ENCODE data around the gene CDADC1. TPM values are rescaled to one million over a fixed set of nuclear protein-coding genes. Genes with fewer than 3 reads are reported as not detected.

Gene CDADC1
- total RNA-seq, 1 donor from 2014 or later, result 8.4 TPM

DNA sequence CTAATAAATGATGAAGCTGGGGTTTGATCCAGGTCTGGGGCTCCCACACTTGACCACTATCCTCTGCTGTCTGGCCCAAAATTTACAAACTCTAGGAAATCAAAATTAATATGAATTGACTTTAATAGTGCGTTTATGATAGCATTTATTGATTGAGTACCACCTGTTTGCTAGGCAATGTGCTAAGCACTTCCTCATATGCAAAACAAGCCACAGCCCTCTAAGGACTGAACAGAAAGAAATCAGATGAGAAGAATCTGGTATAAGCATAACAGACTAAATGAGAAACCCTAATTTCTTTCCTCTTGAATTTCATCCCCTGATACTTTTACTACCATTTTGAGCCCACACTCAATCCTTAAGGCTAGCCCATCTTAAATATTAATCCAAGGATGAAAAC is 34.2 kb upstream of the CDADC1 start:
- no peak overlapping the region for H3K27ac Mint-ChIP-seq (ENCODE audit: unreplicated experiment)
- peaks cover 1% of the 10 kb centered on the region for H3K4me1 Mint-ChIP-seq (ENCODE audit: unreplicated experiment)
- H3K4me3 Mint-ChIP-seq (ENCODE audit: unreplicated experiment), result no peak overlapping the region
- H3K27me3 Mint-ChIP-seq (ENCODE audit: unreplicated experiment), result peaks cover 16% of the 10 kb centered on the region
- no peaks in the 10 kb centered on the region for H3K9me3 Mint-ChIP-seq (ENCODE audit: unreplicated experiment)
- no peak for DNase-seq (ENCODE audit: extremely low spot score, unreplicated experiment)
- TF ChIP-seq, protein P1, sequence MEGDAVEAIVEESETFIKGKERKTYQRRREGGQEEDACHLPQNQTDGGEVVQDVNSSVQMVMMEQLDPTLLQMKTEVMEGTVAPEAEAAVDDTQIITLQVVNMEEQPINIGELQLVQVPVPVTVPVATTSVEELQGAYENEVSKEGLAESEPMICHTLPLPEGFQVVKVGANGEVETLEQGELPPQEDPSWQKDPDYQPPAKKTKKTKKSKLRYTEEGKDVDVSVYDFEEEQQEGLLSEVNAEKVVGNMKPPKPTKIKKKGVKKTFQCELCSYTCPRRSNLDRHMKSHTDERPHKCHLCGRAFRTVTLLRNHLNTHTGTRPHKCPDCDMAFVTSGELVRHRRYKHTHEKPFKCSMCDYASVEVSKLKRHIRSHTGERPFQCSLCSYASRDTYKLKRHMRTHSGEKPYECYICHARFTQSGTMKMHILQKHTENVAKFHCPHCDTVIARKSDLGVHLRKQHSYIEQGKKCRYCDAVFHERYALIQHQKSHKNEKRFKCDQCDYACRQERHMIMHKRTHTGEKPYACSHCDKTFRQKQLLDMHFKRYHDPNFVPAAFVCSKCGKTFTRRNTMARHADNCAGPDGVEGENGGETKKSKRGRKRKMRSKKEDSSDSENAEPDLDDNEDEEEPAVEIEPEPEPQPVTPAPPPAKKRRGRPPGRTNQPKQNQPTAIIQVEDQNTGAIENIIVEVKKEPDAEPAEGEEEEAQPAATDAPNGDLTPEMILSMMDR (IDR thresholded peaks at IDR 0.05), result no peak
- H3K36me3 Mint-ChIP-seq (ENCODE audit: unreplicated experiment), result peaks cover 24% of the 10 kb centered on the region

DNA sequence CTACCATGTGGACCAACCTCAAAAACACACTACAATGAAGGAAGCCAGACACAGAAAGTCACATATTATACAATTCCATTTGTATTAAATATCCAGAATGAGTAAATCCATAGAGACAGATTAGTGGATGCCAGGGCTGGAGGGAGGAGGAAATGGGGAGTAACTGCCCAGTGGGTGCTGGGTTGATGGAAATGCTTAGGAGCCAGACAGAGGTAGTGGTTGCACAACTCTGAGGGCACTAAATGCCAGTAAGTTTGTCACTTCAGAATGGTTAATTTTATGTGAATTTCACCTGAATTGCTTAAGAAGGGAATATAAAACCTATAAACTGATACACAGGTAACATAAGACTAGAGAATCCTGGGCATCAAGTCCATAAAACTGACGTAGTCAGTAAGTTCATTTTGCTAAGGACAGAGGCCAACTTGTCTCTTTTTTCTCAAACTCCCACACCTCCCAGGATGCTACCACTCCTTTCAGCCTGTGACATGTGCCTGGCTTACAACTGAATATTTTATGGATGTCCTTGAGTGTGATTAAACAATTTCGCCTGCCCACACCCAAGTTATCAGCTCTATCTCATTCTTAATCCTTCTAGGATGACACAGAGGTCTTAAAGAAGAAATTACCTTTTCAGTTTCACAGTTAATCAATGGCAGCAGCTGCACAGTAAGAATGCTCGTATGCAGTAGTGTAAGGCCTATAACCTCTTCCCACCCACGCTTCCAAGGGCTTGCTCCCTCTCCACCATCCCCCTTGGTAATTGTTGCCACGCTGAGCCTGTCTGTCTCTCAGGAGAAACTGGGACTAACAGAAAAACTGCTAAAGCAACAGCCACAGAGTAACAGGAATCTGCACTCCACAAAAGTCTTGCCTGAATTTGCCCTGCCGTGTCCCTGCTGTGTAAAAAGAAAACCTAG is 33.5 kb upstream of the CDADC1 start:
- no peak overlapping the region for H3K4me3 Mint-ChIP-seq (ENCODE audit: unreplicated experiment)
- peak overlapping the region; percentile 10 for H3K27ac Mint-ChIP-seq (ENCODE audit: unreplicated experiment)
- DNase-seq (ENCODE audit: extremely low spot score, unreplicated experiment), result no peak
- TF ChIP-seq, protein P1 (IDR thresholded peaks at IDR 0.05), result no peak
- no peaks in the 10 kb centered on the region for H3K9me3 Mint-ChIP-seq (ENCODE audit: unreplicated experiment)
- peaks cover 23% of the 10 kb centered on the region for H3K27me3 Mint-ChIP-seq (ENCODE audit: unreplicated experiment)
- H3K36me3 Mint-ChIP-seq (ENCODE audit: unreplicated experiment), result peaks cover 22% of the 10 kb centered on the region
- peaks cover 1% of the 10 kb centered on the region for H3K4me1 Mint-ChIP-seq (ENCODE audit: unreplicated experiment)

DNA sequence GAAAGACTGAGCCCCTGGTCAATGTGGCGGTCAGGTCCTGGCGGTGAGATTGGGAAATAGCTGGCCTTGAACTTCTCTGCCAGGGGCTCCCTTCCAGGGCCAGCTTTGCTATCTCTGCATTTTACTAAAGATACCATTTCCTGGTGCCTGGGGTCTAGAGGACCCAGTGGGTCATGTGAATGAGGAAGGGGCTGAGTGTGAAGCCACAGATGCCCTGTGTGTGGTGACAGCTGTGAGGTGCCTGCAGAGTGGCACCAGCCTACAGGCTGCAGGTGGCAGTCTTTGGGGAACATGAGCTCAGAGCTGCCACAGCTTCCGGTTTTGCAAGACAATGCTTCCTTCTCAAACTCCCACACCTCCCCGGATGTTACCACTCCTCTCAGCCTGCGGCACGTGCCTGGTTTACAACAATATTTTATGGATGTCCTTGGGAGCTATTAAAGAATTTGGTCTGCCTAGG is 32.8 kb upstream of the CDADC1 start:
- Mint-ChIP-seq H3K9me3 (ENCODE audit: unreplicated experiment) (no peaks in the 10 kb centered on the region), H3K36me3 (ENCODE audit: unreplicated experiment) (peaks cover 18% of the 10 kb centered on the region), H3K4me3 (ENCODE audit: unreplicated experiment) (no peak overlapping the region), H3K27ac (ENCODE audit: unreplicated experiment) (peak overlapping the region; percentile 10), H3K27me3 (ENCODE audit: unreplicated experiment) (peaks cover 29% of the 10 kb centered on the region), H3K4me1 (ENCODE audit: unreplicated experiment) (peaks cover 1% of the 10 kb centered on the region)
- no peak for DNase-seq (ENCODE audit: extremely low spot score, unreplicated experiment)
- TF ChIP-seq, protein P1 (IDR thresholded peaks at IDR 0.05), result no peak

DNA sequence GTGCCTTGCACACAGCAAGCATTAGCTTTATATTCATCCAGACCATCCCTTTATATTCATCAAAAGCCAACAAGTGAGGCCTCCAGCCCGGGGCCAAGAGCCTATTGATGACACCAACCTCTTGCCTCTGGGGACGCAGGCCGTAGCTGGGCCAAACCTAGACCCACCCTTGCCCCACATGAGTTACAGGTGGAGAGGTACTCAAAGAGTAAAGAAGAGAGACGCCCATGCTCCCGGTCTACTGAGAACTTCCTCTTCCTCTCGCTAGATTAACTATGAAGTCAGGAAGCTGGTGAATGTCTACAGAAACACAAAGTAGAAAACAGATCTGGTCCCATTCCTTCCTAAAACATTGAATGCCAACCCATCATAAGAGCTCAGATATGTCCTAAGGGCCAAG is 31.4 kb upstream of the CDADC1 start:
- Mint-ChIP-seq H3K27me3 (ENCODE audit: unreplicated experiment) (peaks cover 32% of the 10 kb centered on the region), H3K4me1 (ENCODE audit: unreplicated experiment) (peaks cover 3% of the 10 kb centered on the region)

More for the DNA sequence above, 31.4 kb upstream of the CDADC1 start:
- no peak for DNase-seq (ENCODE audit: extremely low spot score, unreplicated experiment)
- TF ChIP-seq, protein P1 (IDR thresholded peaks at IDR 0.05), result no peak
- H3K36me3 Mint-ChIP-seq (ENCODE audit: unreplicated experiment), result peaks cover 11% of the 10 kb centered on the region
- no peaks in the 10 kb centered on the region for H3K9me3 Mint-ChIP-seq (ENCODE audit: unreplicated experiment)
- no peak overlapping the region for H3K4me3 Mint-ChIP-seq (ENCODE audit: unreplicated experiment)
- no peak overlapping the region for H3K27ac Mint-ChIP-seq (ENCODE audit: unreplicated experiment)
